ENCODE measurements around the gene PTPRG. TPM values are rescaled to one million over a fixed set of nuclear protein-coding genes. Genes with fewer than 3 reads are reported as not detected.

The PTPRG gene
- total RNA-seq, 6 experiments from 2014 or later = 29.4 to 34.7 (median 32.7) TPM

GRCh38 chr3:61804782-61805181 is 243.4 kb downstream of the PTPRG start:
- no peak for TF ChIP-seq CTCF (IDR thresholded peaks at IDR 0.05)
- H3K27me3 Mint-ChIP-seq (ENCODE audit: insufficient read depth) = no peaks in the 10 kb centered on the region

GRCh38 chr3:61805510-61806080 is 244.2 kb downstream of the PTPRG start:
- Mint-ChIP-seq H3K4me3 (no peak overlapping the region), H3K27me3 (ENCODE audit: insufficient read depth) (no peaks in the 10 kb centered on the region), H3K36me3 (ENCODE audit: low read depth) (no peaks in the 10 kb centered on the region), H3K4me1 (ENCODE audit: low read depth) (peaks cover 35% of the 10 kb centered on the region), H3K9me3 (no peaks in the 10 kb centered on the region), H3K27ac (no peak overlapping the region; the same call in 1 of the 2 replicates)
- DNase-seq = peak; percentile 6
- no peak for TF ChIP-seq CTCF (IDR thresholded peaks at IDR 0.05)

More at GRCh38 chr3:61804782-61805181, 243.4 kb downstream of the PTPRG start:
- Mint-ChIP-seq H3K4me1 (ENCODE audit: low read depth) (peaks cover 30% of the 10 kb centered on the region), H3K36me3 (ENCODE audit: low read depth) (no peaks in the 10 kb centered on the region), H3K4me3 (no peak overlapping the region), H3K9me3 (no peaks in the 10 kb centered on the region), H3K27ac (no peak overlapping the region)
- DNase-seq = no peak

- DNase-seq = no peak
- H3K9me3 Mint-ChIP-seq = no peaks in the 10 kb centered on the region
- no peaks in the 10 kb centered on the region for H3K27me3 Mint-ChIP-seq (ENCODE audit: insufficient read depth)
- no peaks in the 10 kb centered on the region for H3K36me3 Mint-ChIP-seq (ENCODE audit: low read depth)
- H3K4me3 Mint-ChIP-seq = no peak overlapping the region
- TF ChIP-seq CTCF (IDR thresholded peaks at IDR 0.05) = no peak
- no peak overlapping the region for H3K27ac Mint-ChIP-seq
- peaks cover 36% of the 10 kb centered on the region for H3K4me1 Mint-ChIP-seq (ENCODE audit: low read depth)
Measured at GRCh38 chr3:61806810-61807209, 245.4 kb downstream of the PTPRG start.

- H3K36me3 Mint-ChIP-seq (ENCODE audit: low read depth) = no peaks in the 10 kb centered on the region
- no peak for TF ChIP-seq CTCF (IDR thresholded peaks at IDR 0.05)
- no peaks in the 10 kb centered on the region for H3K27me3 Mint-ChIP-seq (ENCODE audit: insufficient read depth)
- H3K9me3 Mint-ChIP-seq = no peaks in the 10 kb centered on the region
- H3K27ac Mint-ChIP-seq = 0 out of 2 replicates have a peak overlapping the region, but pooled peaks have one; percentile 11
- H3K4me3 Mint-ChIP-seq = no peak overlapping the region
- peak; percentile 40 for DNase-seq
- H3K4me1 Mint-ChIP-seq (ENCODE audit: low read depth) = peaks cover 47% of the 10 kb centered on the region
Measured at GRCh38 chr3:61807865-61808276, 246.5 kb downstream of the PTPRG start.

- no peaks in the 10 kb centered on the region for H3K27me3 Mint-ChIP-seq (ENCODE audit: insufficient read depth)
- DNase-seq = no peak
- peaks cover 48% of the 10 kb centered on the region for H3K4me1 Mint-ChIP-seq (ENCODE audit: low read depth)
- no peaks in the 10 kb centered on the region for H3K36me3 Mint-ChIP-seq (ENCODE audit: low read depth)
- H3K9me3 Mint-ChIP-seq = no peaks in the 10 kb centered on the region
- TF ChIP-seq CTCF (IDR thresholded peaks at IDR 0.05) = no peak
- H3K27ac Mint-ChIP-seq = no peak overlapping the region
- H3K4me3 Mint-ChIP-seq = no peak overlapping the region
Measured at GRCh38 chr3:61808526-61808925, 247.2 kb downstream of the PTPRG start.
